A549 (cell line): ENCODE data around the gene IPO8. TPM values are rescaled to one million over a fixed set of nuclear protein-coding genes. Genes with fewer than 3 reads are reported as not detected.

Experiments
- ATAC-seq, 2 experiments: fragments of 200-7000 bp in 1 of 2; fragments of >200 bp in 1 of 2; cut with Nextera tagmentation in 1 of 2; cut with Tn5 transposase in 1 of 2; 3 replicates each; pipeline versions ENCODE4 v1.8.0 to v1.9.1; 2018 to 2020; ENCODE audit warnings: mild to moderate bottlenecking in 1 of 2, moderate library complexity in 1 of 2
- CTCF ChIA-PET: fragments of 300-600 bp; sonication (Branson Sonifier 250); formaldehyde crosslinking; extraction: SDS; loops from one replicate; lab custom pipeline; 2021; ENCODE audit warnings: antibody characterized with exemption, inconsistent platforms; lab: Yijun Ruan, JAX
- POLR2A ChIA-PET: fragments of 350-600 bp; formaldehyde crosslinking; extraction: SDS; loops from one replicate; lab custom pipeline; 2021; ENCODE audit warnings: antibody characterized with exemption, inconsistent platforms; lab: Yijun Ruan, JAX
- DNase-seq, 2 experiments: peaks; one replicate each; pipeline versions ENCODE4 v3.0.0 to v3.0.0-alpha.2; 2011 to 2016; ENCODE audit warnings: low read depth in 1 of 2, low spot score in 1 of 2
- FAIRE-seq: peaks from 2 replicates; lab custom pipeline; 2011; peaks lifted over from hg19 to GRCh38; lab: Jason Lieb, UNC
- H3K27ac ChIP-seq, 2 experiments: fragments of >200 bp; sonication (Bioruptor Twin); formaldehyde crosslinking; 3 replicates each; pipeline ENCODE4 v1.5.1; 2016 to 2017
- H3K4me1 ChIP-seq: fragments of >200 bp; sonication (Bioruptor Twin); formaldehyde crosslinking; 3 replicates; pipeline ENCODE4 v1.6.1; 2016
- H3K4me2 ChIP-seq: fragments of >200 bp; sonication (Bioruptor Twin); formaldehyde crosslinking; 3 replicates; pipeline ENCODE4 v1.6.1; 2016
- H3K4me3 ChIP-seq: fragments of >200 bp; sonication (Bioruptor Twin); formaldehyde crosslinking; 3 replicates; pipeline ENCODE4 v1.5.1; 2016
- H3K9me3 ChIP-seq: fragments of >200 bp; sonication (Bioruptor Twin); formaldehyde crosslinking; 3 replicates; pipeline ENCODE4 v1.6.1; 2016
- ATOH8 ChIP-seq: fragments of 250-450 bp; sonication (Bioruptor Pico); IDR thresholded peaks from 2 replicates; pipeline ENCODE4 v1.5.0; 2020; ENCODE audit warnings: low read depth, mild to moderate bottlenecking, moderate library complexity
- BCL3 ChIP-seq: fragments of >200 bp; sonication (Bioruptor Twin); formaldehyde crosslinking; IDR thresholded peaks from 3 replicates; pipeline ENCODE4 v1.6.1; 2016
- CBX8 ChIP-seq: fragments of 200-600 bp; sonication (generic); IDR thresholded peaks from 2 replicates; pipeline ENCODE4 v1.6.1; 2016
- E2F6 ChIP-seq: IDR thresholded peaks from 2 replicates; pipeline ENCODE4 v1.6.1; 2012; ENCODE audit warnings: low read depth, borderline replicate concordance
- EHMT2 ChIP-seq: fragments of 200-600 bp; sonication (generic); IDR thresholded peaks from 2 replicates; pipeline ENCODE4 v1.6.1; 2016; ENCODE audit warnings: antibody characterized with exemption, low read depth, mild to moderate bottlenecking, moderate library complexity
- ELK1 ChIP-seq: fragments of 150-350 bp; IDR thresholded peaks from 2 replicates; pipeline ENCODE4 v1.6.1; 2014; ENCODE audit warnings: low read depth, mild to moderate bottlenecking, low read length
- EP300 ChIP-seq, 2 experiments: fragments of >200 bp; sonication (Bioruptor Twin); formaldehyde crosslinking; IDR thresholded peaks; 2 replicates in 1 of 2; 3 replicates in 1 of 2; pipeline ENCODE4 v1.6.1; 2016 to 2017
- FOSB ChIP-seq: fragments of 250-450 bp; sonication (Bioruptor Pico); IDR thresholded peaks from 2 replicates; pipeline ENCODE4 v1.5.0; 2020; ENCODE audit warnings: mild to moderate bottlenecking, moderate library complexity
- FOSL2 ChIP-seq, 2 experiments: fragments of 450-650 bp in 1 of 2; fragments of >200 bp in 1 of 2; sonication (Bioruptor Twin) in 1 of 2; formaldehyde crosslinking; IDR thresholded peaks; 2 replicates each; pipeline versions ENCODE4 v1.5.0 to v1.6.1; 2016 to 2020; ENCODE audit warnings: mild to moderate bottlenecking in 1 of 2, moderate library complexity in 1 of 2
- HDAC2 ChIP-seq: fragments of 200-600 bp; sonication (generic); IDR thresholded peaks from 2 replicates; pipeline ENCODE4 v1.6.1; 2016
- HMGXB4 ChIP-seq: fragments of 250-450 bp; sonication (Bioruptor Pico); IDR thresholded peaks from 2 replicates; pipeline ENCODE4 v1.5.0; 2021; ENCODE audit warnings: mild to moderate bottlenecking, moderate library complexity, borderline replicate concordance
- HOXA7 ChIP-seq: fragments of 250-450 bp; sonication (Bioruptor Pico); IDR thresholded peaks from 2 replicates; pipeline ENCODE4 v1.5.0; 2020; ENCODE audit warnings: mild to moderate bottlenecking, moderate library complexity
- KDM1A ChIP-seq: fragments of 200-600 bp; sonication (generic); IDR thresholded peaks from 2 replicates; pipeline ENCODE4 v1.6.1; 2016; ENCODE audit warnings: low read depth, mild to moderate bottlenecking
- KDM5A ChIP-seq: fragments of 200-600 bp; sonication (generic); IDR thresholded peaks from 2 replicates; pipeline ENCODE4 v1.6.1; 2016; ENCODE audit warnings: antibody characterized with exemption, mild to moderate bottlenecking
- MAFK ChIP-seq: fragments of 450-650 bp; IDR thresholded peaks from 2 replicates; pipeline ENCODE4 v1.6.1; 2014; ENCODE audit not compliant: partially characterized antibody
- MAX ChIP-seq: IDR thresholded peaks from 2 replicates; pipeline ENCODE4 v1.6.1; 2012
- NPAS2 ChIP-seq: fragments of 250-450 bp; sonication (Bioruptor Pico); IDR thresholded peaks from 2 replicates; pipeline ENCODE4 v1.8.0; 2022; ENCODE audit warnings: mild to moderate bottlenecking, moderate library complexity, borderline replicate concordance
- POLR2A ChIP-seq: IDR thresholded peaks from 2 replicates; pipeline ENCODE4 v1.6.1; 2012; ENCODE audit warnings: mild to moderate bottlenecking, low read length
- RAD21 ChIP-seq, 2 experiments: fragments of >200 bp in 1 of 2; sonication (Bioruptor Twin) in 1 of 2; formaldehyde crosslinking in 1 of 2; IDR thresholded peaks in 1 of 2; conservative IDR thresholded peaks in 1 of 2; 2 replicates in 1 of 2; 3 replicates in 1 of 2; pipeline ENCODE4 v1.6.1; 2012 to 2018; ENCODE audit warnings: inconsistent platforms in 1 of 2
- RCOR1 ChIP-seq: fragments of 150-350 bp; IDR thresholded peaks from 2 replicates; pipeline ENCODE4 v1.6.1; 2014; ENCODE audit warnings: antibody characterized with exemption, low read length, low read depth
- REST ChIP-seq: fragments of 200-600 bp; sonication (generic); IDR thresholded peaks from 2 replicates; pipeline ENCODE4 v1.6.1; 2016; ENCODE audit warnings: antibody characterized with exemption, mild to moderate bottlenecking, moderate library complexity
- SREBF2 ChIP-seq: fragments of 450-650 bp; IDR thresholded peaks from 2 replicates; pipeline ENCODE4 v1.6.1; 2014; ENCODE audit warnings: mild to moderate bottlenecking, moderate library complexity
- USF2 ChIP-seq: fragments of 450-650 bp; IDR thresholded peaks from 2 replicates; pipeline ENCODE4 v1.6.1; 2014; ENCODE audit warnings: antibody characterized with exemption
- ZC3H11A ChIP-seq: fragments of 450-650 bp; IDR thresholded peaks from 2 replicates; pipeline ENCODE4 v1.6.1; 2014; ENCODE audit warnings: antibody characterized with exemption, mild to moderate bottlenecking
- ZFP36 ChIP-seq: fragments of 450-650 bp; IDR thresholded peaks from 2 replicates; pipeline ENCODE4 v1.6.1; 2014; ENCODE audit warnings: borderline replicate concordance; ENCODE audit not compliant: partially characterized antibody
- ZSCAN20 ChIP-seq: fragments of 250-450 bp; sonication (Bioruptor Pico); IDR thresholded peaks from 2 replicates; pipeline ENCODE4 v1.8.0; 2022; ENCODE audit warnings: mild to moderate bottlenecking, moderate library complexity
- WGBS: methylation state at CpG from one replicate; pipeline ENCODE4 v1.1.6; 2017; ENCODE audit errors: missing lambda C conversion rate; 5-methylcytosine and 5-hydroxymethylcytosine counted together
- polyA plus RNA-seq, 4 experiments: library from polyadenylated mRNA; depleted of rRNA in 3 of 4; stranded (reverse); fragments of >200 nt; fragmentation: RNase III in 1 of 4; extraction: RNeasy Plus Mini Kit Qiagen cat#74134 plus additional on column Dnase treatment in 1 of 4; gene quantifications; 2 replicates in 3 of 4; 3 replicates in 1 of 4; pipeline ENCODE4 v1.2.3, GENCODE V29; 2011 to 2017

Gene IPO8
- polyA plus RNA-seq, 2 of the 4 experiments (the other 2 are of a cell fraction), result 23.1 to 31.8 TPM

GRCh38 chr12:30614031-30614430, 81.6 kb downstream of the IPO8 start:
- ChIA-PET POLR2A (no interaction called here), CTCF (no interaction called here)
- Histone ChIP-seq H3K9me3 (no peaks in the 10 kb centered on the region), H3K4me2 (no peak overlapping the region), H3K4me3 (no peak overlapping the region), H3K4me1 (no peaks in the 10 kb centered on the region), H3K27ac (no peak overlapping the region)
- FAIRE-seq (no peak), ATAC-seq (no peak), DNase-seq (no peak)
- TF ChIP-seq HDAC2, result no peak
- no peak for TF ChIP-seq BCL3
- no peak for TF ChIP-seq FOSB
- TF ChIP-seq ZFP36, result no peak
- no peak for TF ChIP-seq ZSCAN20 (CRISPR knock-in tag)
- no peak for TF ChIP-seq ATOH8
- no peak for TF ChIP-seq NPAS2
- TF ChIP-seq HMGXB4 (CRISPR knock-in tag), result no peak
- TF ChIP-seq HOXA7, result no peak
- no peak for TF ChIP-seq FOSL2 (IDR thresholded peaks at IDR 0.05)
- no peak for TF ChIP-seq FOSL2 (CRISPR knock-in tag; IDR thresholded peaks at IDR 0.05)
- no peak for TF ChIP-seq RCOR1
- no peak for TF ChIP-seq MAX
- no peak for TF ChIP-seq POLR2A
- TF ChIP-seq ZC3H11A, result no peak
- no peak for TF ChIP-seq MAFK
- no peak for TF ChIP-seq KDM1A
- no peak for TF ChIP-seq ELK1
- no peak for TF ChIP-seq EHMT2
- no peak for TF ChIP-seq E2F6
- no peak for TF ChIP-seq USF2

GRCh38 chr12:30613119-30613830, 82.4 kb downstream of the IPO8 start:
- DNase-seq, result peak in 1 of 2 experiments; percentile 7
- no peaks in the 10 kb centered on the region for H3K4me1 ChIP-seq
- no peak for FAIRE-seq
- H3K4me2 ChIP-seq, result no peak overlapping the region
- H3K4me3 ChIP-seq, result no peak overlapping the region
- ChIA-PET POLR2A (no interaction called here), CTCF (interaction anchor here (0.6 to 1.2 kb wide), 2 partner anchors 11 to 545 kb away, joined by 3 to 4 read pairs; no protein-coding TSS in a partner anchor)
- H3K9me3 ChIP-seq, result no peaks in the 10 kb centered on the region
- ATAC-seq, result peak; percentile 24 to 53; a peak in 3 of 6 replicates
- H3K27ac ChIP-seq, result no peak overlapping the region
- WGBS, result 6% methylated on average over 2 of the region's 2 CpGs
- no peak for TF ChIP-seq RAD21 (conservative IDR thresholded peaks at IDR 0.05 in 1 of 2, IDR thresholded peaks at IDR 0.05 in 1 of 2)
- TF ChIP-seq MAFK, result no peak
- TF ChIP-seq SREBF2, result no peak
- TF ChIP-seq EP300 (IDR thresholded peaks at IDR 0.05), result no peak
- TF ChIP-seq REST, result no peak
- TF ChIP-seq ATOH8, result no peak
- TF ChIP-seq RCOR1, result no peak
- no peak for TF ChIP-seq CBX8
- TF ChIP-seq KDM5A, result no peak
